SHP77 treated with DMSO at 0.1 percent for 48 hours (cell line): Measurements from ENCODE around the gene IRF4.

Experiments
- DNase-seq: peaks from one replicate; lab custom pipeline; 2025; lab: John Stamatoyannopoulos, UW

The IRF4 gene

GRCh38 chr6:381742-382461, 9.7 kb upstream of the IRF4 start:
- no peak for DNase-seq

- no peak for DNase-seq
Observed at GRCh38 chr6:382883-383810, 8.4 kb upstream of the IRF4 start.

GRCh38 chr6:383856-384255, 7.7 kb upstream of the IRF4 start:
- no peak for DNase-seq

- no peak for DNase-seq
Observed at GRCh38 chr6:384898-385297, 6.7 kb upstream of the IRF4 start.

GRCh38 chr6:385614-386013, 5.9 kb upstream of the IRF4 start:
- DNase-seq = no peak

GRCh38 chr6:386688-387266, 4.8 kb upstream of the IRF4 start:
- DNase-seq = no peak

- DNase-seq = no peak
Observed at GRCh38 chr6:387293-387741, 4.2 kb upstream of the IRF4 start.

GRCh38 chr6:388202-388903, 3.2 kb upstream of the IRF4 start:
- no peak for DNase-seq

- DNase-seq = no peak
Observed at GRCh38 chr6:389143-389542, 2.4 kb upstream of the IRF4 start.

GRCh38 chr6:389622-390021, 1.9 kb upstream of the IRF4 start:
- DNase-seq = no peak

GRCh38 chr6:390914-391558, 516 bp upstream of the IRF4 start:
- no peak for DNase-seq

GRCh38 chr6:392441-393390, 1.2 kb downstream of the IRF4 start:
- no peak for DNase-seq

GRCh38 chr6:393391-394221, 2.1 kb downstream of the IRF4 start:
- no peak for DNase-seq

GRCh38 chr6:394641-395289, 3.2 kb downstream of the IRF4 start:
- no peak for DNase-seq

GRCh38 chr6:395432-396125, 4.0 kb downstream of the IRF4 start:
- DNase-seq = no peak

GRCh38 chr6:396126-396520, 4.6 kb downstream of the IRF4 start:
- DNase-seq = no peak

- no peak for DNase-seq
Observed at GRCh38 chr6:397056-397455, 5.5 kb downstream of the IRF4 start.

- no peak for DNase-seq
Observed at GRCh38 chr6:397604-398003, 6.1 kb downstream of the IRF4 start.

GRCh38 chr6:398065-398464, 6.5 kb downstream of the IRF4 start:
- no peak for DNase-seq
